GM23338 (cell line): ENCODE data around the gene CASP7. TPM values are rescaled to one million over a fixed set of nuclear protein-coding genes. Genes with fewer than 3 reads are reported as not detected.

Experiments
- ATAC-seq: fragments of 200-7000 bp; cut with Tn5 transposase; 3 replicates; pipeline ENCODE4 v1.9.1; 2020
- DNase-seq: peaks from one replicate; pipeline ENCODE4 v3.0.0-alpha.2; 2015; ENCODE audit warnings: low spot score
- H2AFZ ChIP-seq: fragments of 200-600 bp; sonication (generic); 2 replicates; pipeline ENCODE4 v1.8.0; 2016; ENCODE audit warnings: antibody characterized with exemption, mild to moderate bottlenecking, moderate library complexity
- H3F3A ChIP-seq: fragments of 200-600 bp; sonication (generic); replicated peaks from 2 replicates; pipeline ENCODE4 v1.8.0; 2017; ENCODE audit warnings: antibody characterized with exemption, mixed run types, low read depth
- H3K27ac ChIP-seq: fragments of 200-600 bp; sonication (generic); 2 replicates; pipeline ENCODE4 v1.6.1; 2016; ENCODE audit warnings: low read depth
- H3K27me3 ChIP-seq: fragments of 200-600 bp; sonication (generic); 2 replicates; pipeline ENCODE4 v1.8.0; 2016; ENCODE audit warnings: mild to moderate bottlenecking, mixed run types, moderate library complexity; ENCODE audit not compliant: insufficient read depth
- H3K36me3 ChIP-seq: fragments of 200-600 bp; sonication (generic); 2 replicates; pipeline ENCODE4 v1.8.0; 2016; ENCODE audit warnings: mild to moderate bottlenecking; ENCODE audit not compliant: insufficient read depth
- H3K4me1 ChIP-seq: fragments of 200-600 bp; sonication (generic); 2 replicates; pipeline ENCODE4 v1.8.0; 2016; ENCODE audit warnings: mild to moderate bottlenecking, moderate library complexity; ENCODE audit not compliant: insufficient read depth
- H3K4me2 ChIP-seq: fragments of 200-600 bp; sonication (generic); 2 replicates; pipeline ENCODE4 v1.7.1; 2017; ENCODE audit warnings: mixed run types
- H3K4me3 ChIP-seq: fragments of 200-600 bp; sonication (generic); 2 replicates; pipeline ENCODE4 v1.6.1; 2016; ENCODE audit warnings: mixed run types
- H3K79me2 ChIP-seq: fragments of 200-600 bp; sonication (generic); replicated peaks from 2 replicates; pipeline ENCODE4 v1.8.0; 2017; ENCODE audit warnings: mild to moderate bottlenecking; ENCODE audit not compliant: insufficient read depth
- H3K9me2 ChIP-seq: fragments of 200-600 bp; sonication (generic); 2 replicates; pipeline ENCODE4 v1.8.0; 2017; ENCODE audit not compliant: insufficient read depth
- H4K20me1 ChIP-seq: fragments of 200-600 bp; sonication (generic); replicated peaks from 2 replicates; pipeline ENCODE4 v1.8.0; 2017; ENCODE audit warnings: mild to moderate bottlenecking; ENCODE audit not compliant: insufficient read depth
- H3K27ac Mint-ChIP-seq: 2 replicates; pipeline ENCODE4 v1.8.0; 2020; ENCODE audit warnings: inconsistent platforms, mild to moderate bottlenecking, moderate library complexity, mixed read lengths
- H3K27me3 Mint-ChIP-seq: 3 replicates; pipeline ENCODE4 v1.8.0; 2022; ENCODE audit warnings: low read depth, mild to moderate bottlenecking, moderate library complexity, mixed read lengths, inconsistent platforms; ENCODE audit not compliant: insufficient read depth, poor library complexity
- H3K36me3 Mint-ChIP-seq: 3 replicates; pipeline ENCODE4 v1.8.0; 2021; ENCODE audit warnings: low read depth, mild to moderate bottlenecking, inconsistent platforms, moderate library complexity, mixed read lengths
- H3K4me1 Mint-ChIP-seq: 3 replicates; pipeline ENCODE4 v1.8.0; 2020; ENCODE audit warnings: mild to moderate bottlenecking, inconsistent platforms, mixed read lengths
- H3K4me3 Mint-ChIP-seq: 3 replicates; pipeline ENCODE4 v1.8.0; 2021; ENCODE audit warnings: moderate library complexity, mild to moderate bottlenecking, inconsistent platforms, mixed read lengths
- H3K9me3 Mint-ChIP-seq: 3 replicates; pipeline ENCODE4 v1.8.0; 2020; ENCODE audit warnings: moderate library complexity, mild to moderate bottlenecking, inconsistent platforms, mixed read lengths
- EZH2 ChIP-seq: fragments of 200-600 bp; sonication (generic); IDR thresholded peaks from one replicate; pipeline ENCODE4 v1.8.0; 2017; ENCODE audit warnings: antibody characterized with exemption, mild to moderate bottlenecking, low read depth; ENCODE audit not compliant: unreplicated experiment
- JUNB ChIP-seq: IDR thresholded peaks from one replicate; pipeline ENCODE4 v1.6.1; 2016; ENCODE audit warnings: antibody characterized with exemption; ENCODE audit not compliant: unreplicated experiment
- NANOG ChIP-seq: IDR thresholded peaks from 2 replicates; pipeline ENCODE4 v1.6.1; 2016; ENCODE audit warnings: antibody characterized with exemption, borderline replicate concordance
- POLR2AphosphoS5 ChIP-seq: IDR thresholded peaks from 2 replicates; pipeline ENCODE4 v1.6.1; 2016; ENCODE audit warnings: antibody characterized with exemption, low read depth
- STAT1 ChIP-seq: IDR thresholded peaks from one replicate; pipeline ENCODE4 v1.6.1; 2016; ENCODE audit warnings: antibody characterized with exemption; ENCODE audit not compliant: unreplicated experiment
- ZNF114 ChIP-seq: fragments of 250-450 bp; sonication (Bioruptor Pico); IDR thresholded peaks from 2 replicates; pipeline ENCODE4 v1.5.0; 2020; ENCODE audit warnings: mild to moderate bottlenecking, moderate library complexity
- polyA plus RNA-seq: library from polyadenylated mRNA; unstranded; fragments of >200 nt; fragmentation: Nextera tagmentation; extraction: Ambion mirVana; gene quantifications from 2 replicates; pipeline ENCODE4 v1.2.1, GENCODE V29; 2016
- total RNA-seq: library from RNA; depleted of rRNA; stranded (reverse); fragments of >200 nt; shearing (Covaris generic); gene quantifications from 2 replicates; pipeline ENCODE4 v1.2.3, GENCODE V29; 2014
- TF ChIP-seq, protein P1 (sequence below), 2 experiments: fragments of 200-600 bp in 1 of 2; sonication (generic) in 1 of 2; conservative IDR thresholded peaks; 2 replicates each; pipeline versions ENCODE4 v1.5.1 to v1.6.1; 2016 to 2017; ENCODE audit warnings: antibody characterized with exemption in 2 of 2, low read depth in 2 of 2, mild to moderate bottlenecking in 2 of 2, moderate library complexity in 1 of 2
- TF ChIP-seq, protein P2 (sequence below): fragments of 250-450 bp; sonication (Bioruptor Pico); IDR thresholded peaks from 2 replicates; pipeline ENCODE4 v1.5.0; 2020; ENCODE audit warnings: mild to moderate bottlenecking, moderate library complexity
- TF ChIP-seq, protein P3 (sequence below): IDR thresholded peaks from one replicate; pipeline ENCODE4 v1.6.1; 2018; ENCODE audit warnings: antibody characterized with exemption; ENCODE audit not compliant: unreplicated experiment
- TF ChIP-seq, protein P4 (sequence below): IDR thresholded peaks from 2 replicates; pipeline ENCODE4 v1.6.1; 2016; ENCODE audit warnings: antibody characterized with exemption

Gene CASP7
- total and polyA plus RNA-seq, 2 experiments from 2014 or later = 2.1 to 7.0 TPM

DNA sequence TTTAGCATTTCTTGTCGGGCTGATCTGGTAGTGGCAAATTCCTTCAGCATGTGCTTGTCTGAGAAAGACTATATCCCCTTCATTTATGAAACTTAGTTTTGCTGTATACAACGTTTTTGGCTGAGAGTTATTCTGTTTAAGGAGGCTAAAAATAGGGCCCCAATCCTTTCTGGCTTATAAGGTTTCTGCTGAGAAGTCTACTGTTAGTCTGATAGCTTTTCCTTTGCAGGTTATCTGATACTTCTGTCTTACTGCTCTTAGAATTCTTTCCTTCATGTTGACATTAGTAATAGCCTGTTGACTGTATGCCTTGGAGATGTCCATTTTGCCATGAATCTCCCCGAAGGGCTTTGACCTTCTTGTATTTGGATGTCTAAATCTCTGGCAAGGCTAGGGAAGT, 9.9 kb downstream of the CASP7 start:
- Histone ChIP-seq H3K4me1 (peaks cover 17% of the 10 kb centered on the region; the same call in 1 of the 2 replicates), H3K79me2 (peaks cover 19% of the 10 kb centered on the region; the same call in 1 of the 2 replicates)
- no peak for ATAC-seq

DNA sequence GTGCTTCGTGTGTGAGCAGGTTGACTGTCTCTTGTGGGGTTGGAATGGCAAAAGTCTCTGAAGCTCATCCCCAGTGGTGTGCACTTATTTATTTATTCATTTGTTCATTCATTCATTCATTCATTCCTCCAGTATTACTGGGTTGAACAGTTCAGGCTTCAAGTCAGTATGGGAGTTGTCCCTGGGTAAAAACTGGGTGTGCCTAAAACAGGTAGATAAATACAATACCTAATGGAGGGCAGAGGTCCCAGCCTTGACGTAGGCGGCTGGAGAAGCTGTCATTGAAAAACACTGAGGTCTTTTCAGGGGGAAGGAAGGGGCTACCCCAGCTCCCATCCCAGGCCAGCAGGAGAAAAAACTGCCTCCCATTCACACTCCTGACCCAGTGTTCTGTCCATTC, 11.0 kb downstream of the CASP7 start:
- no peaks in the 10 kb centered on the region for H3F3A ChIP-seq
- DNase-seq (no peak), ATAC-seq (no peak)
- Mint-ChIP-seq H3K36me3 (peaks cover 32% of the 10 kb centered on the region), H3K27me3 (no peaks in the 10 kb centered on the region), H3K4me1 (peaks cover 16% of the 10 kb centered on the region), H3K4me3 (no peak overlapping the region), H3K9me3 (peaks cover 20% of the 10 kb centered on the region), H3K27ac (no peak overlapping the region)
- H3K4me1 ChIP-seq = peaks cover 17% of the 10 kb centered on the region; the same call in 1 of the 2 replicates
- H3K27ac ChIP-seq = no peak overlapping the region
- 0 out of 2 replicates have a peak, but pooled peaks cover 3% of the 10 kb centered on the region for H3K9me2 ChIP-seq
- no peak overlapping the region for H3K4me3 ChIP-seq
- H3K79me2 ChIP-seq = peaks cover 12% of the 10 kb centered on the region; the same call in 1 of the 2 replicates
- no peaks in the 10 kb centered on the region for H3K36me3 ChIP-seq
- H3K27me3 ChIP-seq = no peaks in the 10 kb centered on the region
- H4K20me1 ChIP-seq = no peaks in the 10 kb centered on the region; the same call in 1 of the 2 replicates
- no peak overlapping the region for H3K4me2 ChIP-seq
- H2AFZ ChIP-seq = no peak overlapping the region
- TF ChIP-seq, protein P1, sequence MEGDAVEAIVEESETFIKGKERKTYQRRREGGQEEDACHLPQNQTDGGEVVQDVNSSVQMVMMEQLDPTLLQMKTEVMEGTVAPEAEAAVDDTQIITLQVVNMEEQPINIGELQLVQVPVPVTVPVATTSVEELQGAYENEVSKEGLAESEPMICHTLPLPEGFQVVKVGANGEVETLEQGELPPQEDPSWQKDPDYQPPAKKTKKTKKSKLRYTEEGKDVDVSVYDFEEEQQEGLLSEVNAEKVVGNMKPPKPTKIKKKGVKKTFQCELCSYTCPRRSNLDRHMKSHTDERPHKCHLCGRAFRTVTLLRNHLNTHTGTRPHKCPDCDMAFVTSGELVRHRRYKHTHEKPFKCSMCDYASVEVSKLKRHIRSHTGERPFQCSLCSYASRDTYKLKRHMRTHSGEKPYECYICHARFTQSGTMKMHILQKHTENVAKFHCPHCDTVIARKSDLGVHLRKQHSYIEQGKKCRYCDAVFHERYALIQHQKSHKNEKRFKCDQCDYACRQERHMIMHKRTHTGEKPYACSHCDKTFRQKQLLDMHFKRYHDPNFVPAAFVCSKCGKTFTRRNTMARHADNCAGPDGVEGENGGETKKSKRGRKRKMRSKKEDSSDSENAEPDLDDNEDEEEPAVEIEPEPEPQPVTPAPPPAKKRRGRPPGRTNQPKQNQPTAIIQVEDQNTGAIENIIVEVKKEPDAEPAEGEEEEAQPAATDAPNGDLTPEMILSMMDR (conservative IDR thresholded peaks at IDR 0.05; ENCODE audit: low read depth in 2 of 2) = no peak
- TF ChIP-seq JUNB (no peak), STAT1 (no peak), EZH2 (no peak), ZNF114 (no peak), POLR2AphosphoS5 (no peak)
- TF ChIP-seq, protein P2, sequence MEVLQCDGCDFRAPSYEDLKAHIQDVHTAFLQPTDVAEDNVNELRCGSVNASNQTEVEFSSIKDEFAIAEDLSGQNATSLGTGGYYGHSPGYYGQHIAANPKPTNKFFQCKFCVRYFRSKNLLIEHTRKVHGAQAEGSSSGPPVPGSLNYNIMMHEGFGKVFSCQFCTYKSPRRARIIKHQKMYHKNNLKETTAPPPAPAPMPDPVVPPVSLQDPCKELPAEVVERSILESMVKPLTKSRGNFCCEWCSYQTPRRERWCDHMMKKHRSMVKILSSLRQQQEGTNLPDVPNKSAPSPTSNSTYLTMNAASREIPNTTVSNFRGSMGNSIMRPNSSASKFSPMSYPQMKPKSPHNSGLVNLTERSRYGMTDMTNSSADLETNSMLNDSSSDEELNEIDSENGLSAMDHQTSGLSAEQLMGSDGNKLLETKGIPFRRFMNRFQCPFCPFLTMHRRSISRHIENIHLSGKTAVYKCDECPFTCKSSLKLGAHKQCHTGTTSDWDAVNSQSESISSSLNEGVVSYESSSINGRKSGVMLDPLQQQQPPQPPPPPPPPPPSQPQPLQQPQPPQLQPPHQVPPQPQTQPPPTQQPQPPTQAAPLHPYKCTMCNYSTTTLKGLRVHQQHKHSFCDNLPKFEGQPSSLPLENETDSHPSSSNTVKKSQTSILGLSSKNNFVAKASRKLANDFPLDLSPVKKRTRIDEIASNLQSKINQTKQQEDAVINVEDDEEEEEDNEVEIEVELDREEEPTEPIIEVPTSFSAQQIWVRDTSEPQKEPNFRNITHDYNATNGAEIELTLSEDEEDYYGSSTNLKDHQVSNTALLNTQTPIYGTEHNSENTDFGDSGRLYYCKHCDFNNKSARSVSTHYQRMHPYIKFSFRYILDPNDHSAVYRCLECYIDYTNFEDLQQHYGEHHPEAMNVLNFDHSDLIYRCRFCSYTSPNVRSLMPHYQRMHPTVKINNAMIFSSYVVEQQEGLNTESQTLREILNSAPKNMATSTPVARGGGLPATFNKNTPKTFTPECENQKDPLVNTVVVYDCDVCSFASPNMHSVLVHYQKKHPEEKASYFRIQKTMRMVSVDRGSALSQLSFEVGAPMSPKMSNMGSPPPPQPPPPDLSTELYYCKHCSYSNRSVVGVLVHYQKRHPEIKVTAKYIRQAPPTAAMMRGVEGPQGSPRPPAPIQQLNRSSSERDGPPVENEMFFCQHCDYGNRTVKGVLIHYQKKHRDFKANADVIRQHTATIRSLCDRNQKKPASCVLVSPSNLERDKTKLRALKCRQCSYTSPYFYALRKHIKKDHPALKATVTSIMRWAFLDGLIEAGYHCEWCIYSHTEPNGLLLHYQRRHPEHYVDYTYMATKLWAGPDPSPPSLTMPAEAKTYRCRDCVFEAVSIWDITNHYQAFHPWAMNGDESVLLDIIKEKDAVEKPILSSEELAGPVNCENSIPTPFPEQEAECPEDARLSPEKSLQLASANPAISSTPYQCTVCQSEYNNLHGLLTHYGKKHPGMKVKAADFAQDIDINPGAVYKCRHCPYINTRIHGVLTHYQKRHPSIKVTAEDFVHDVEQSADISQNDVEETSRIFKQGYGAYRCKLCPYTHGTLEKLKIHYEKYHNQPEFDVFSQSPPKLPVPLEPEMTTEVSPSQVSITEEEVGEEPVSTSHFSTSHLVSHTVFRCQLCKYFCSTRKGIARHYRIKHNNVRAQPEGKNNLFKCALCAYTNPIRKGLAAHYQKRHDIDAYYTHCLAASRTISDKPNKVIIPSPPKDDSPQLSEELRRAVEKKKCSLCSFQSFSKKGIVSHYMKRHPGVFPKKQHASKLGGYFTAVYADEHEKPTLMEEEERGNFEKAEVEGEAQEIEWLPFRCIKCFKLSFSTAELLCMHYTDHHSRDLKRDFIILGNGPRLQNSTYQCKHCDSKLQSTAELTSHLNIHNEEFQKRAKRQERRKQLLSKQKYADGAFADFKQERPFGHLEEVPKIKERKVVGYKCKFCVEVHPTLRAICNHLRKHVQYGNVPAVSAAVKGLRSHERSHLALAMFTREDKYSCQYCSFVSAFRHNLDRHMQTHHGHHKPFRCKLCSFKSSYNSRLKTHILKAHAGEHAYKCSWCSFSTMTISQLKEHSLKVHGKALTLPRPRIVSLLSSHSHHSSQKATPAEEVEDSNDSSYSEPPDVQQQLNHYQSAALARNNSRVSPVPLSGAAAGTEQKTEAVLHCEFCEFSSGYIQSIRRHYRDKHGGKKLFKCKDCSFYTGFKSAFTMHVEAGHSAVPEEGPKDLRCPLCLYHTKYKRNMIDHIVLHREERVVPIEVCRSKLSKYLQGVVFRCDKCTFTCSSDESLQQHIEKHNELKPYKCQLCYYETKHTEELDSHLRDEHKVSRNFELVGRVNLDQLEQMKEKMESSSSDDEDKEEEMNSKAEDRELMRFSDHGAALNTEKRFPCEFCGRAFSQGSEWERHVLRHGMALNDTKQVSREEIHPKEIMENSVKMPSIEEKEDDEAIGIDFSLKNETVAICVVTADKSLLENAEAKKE (CRISPR knock-in tag) = no peak
- TF ChIP-seq, protein P3, sequence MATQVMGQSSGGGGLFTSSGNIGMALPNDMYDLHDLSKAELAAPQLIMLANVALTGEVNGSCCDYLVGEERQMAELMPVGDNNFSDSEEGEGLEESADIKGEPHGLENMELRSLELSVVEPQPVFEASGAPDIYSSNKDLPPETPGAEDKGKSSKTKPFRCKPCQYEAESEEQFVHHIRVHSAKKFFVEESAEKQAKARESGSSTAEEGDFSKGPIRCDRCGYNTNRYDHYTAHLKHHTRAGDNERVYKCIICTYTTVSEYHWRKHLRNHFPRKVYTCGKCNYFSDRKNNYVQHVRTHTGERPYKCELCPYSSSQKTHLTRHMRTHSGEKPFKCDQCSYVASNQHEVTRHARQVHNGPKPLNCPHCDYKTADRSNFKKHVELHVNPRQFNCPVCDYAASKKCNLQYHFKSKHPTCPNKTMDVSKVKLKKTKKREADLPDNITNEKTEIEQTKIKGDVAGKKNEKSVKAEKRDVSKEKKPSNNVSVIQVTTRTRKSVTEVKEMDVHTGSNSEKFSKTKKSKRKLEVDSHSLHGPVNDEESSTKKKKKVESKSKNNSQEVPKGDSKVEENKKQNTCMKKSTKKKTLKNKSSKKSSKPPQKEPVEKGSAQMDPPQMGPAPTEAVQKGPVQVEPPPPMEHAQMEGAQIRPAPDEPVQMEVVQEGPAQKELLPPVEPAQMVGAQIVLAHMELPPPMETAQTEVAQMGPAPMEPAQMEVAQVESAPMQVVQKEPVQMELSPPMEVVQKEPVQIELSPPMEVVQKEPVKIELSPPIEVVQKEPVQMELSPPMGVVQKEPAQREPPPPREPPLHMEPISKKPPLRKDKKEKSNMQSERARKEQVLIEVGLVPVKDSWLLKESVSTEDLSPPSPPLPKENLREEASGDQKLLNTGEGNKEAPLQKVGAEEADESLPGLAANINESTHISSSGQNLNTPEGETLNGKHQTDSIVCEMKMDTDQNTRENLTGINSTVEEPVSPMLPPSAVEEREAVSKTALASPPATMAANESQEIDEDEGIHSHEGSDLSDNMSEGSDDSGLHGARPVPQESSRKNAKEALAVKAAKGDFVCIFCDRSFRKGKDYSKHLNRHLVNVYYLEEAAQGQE = no peak
- TF ChIP-seq, protein P4, sequence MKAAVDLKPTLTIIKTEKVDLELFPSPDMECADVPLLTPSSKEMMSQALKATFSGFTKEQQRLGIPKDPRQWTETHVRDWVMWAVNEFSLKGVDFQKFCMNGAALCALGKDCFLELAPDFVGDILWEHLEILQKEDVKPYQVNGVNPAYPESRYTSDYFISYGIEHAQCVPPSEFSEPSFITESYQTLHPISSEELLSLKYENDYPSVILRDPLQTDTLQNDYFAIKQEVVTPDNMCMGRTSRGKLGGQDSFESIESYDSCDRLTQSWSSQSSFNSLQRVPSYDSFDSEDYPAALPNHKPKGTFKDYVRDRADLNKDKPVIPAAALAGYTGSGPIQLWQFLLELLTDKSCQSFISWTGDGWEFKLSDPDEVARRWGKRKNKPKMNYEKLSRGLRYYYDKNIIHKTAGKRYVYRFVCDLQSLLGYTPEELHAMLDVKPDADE = no peak

More for the DNA sequence above, 9.9 kb downstream of the CASP7 start:
- H3K27ac Mint-ChIP-seq = no peak overlapping the region
- H3K27ac ChIP-seq = no peak overlapping the region
- H3K27me3 ChIP-seq = no peaks in the 10 kb centered on the region
- H3K27me3 Mint-ChIP-seq = peaks cover 2% of the 10 kb centered on the region
- H3K4me3 ChIP-seq = no peak overlapping the region
- H4K20me1 ChIP-seq = no peaks in the 10 kb centered on the region; the same call in 1 of the 2 replicates
- no peaks in the 10 kb centered on the region for H3K36me3 ChIP-seq
- H3F3A ChIP-seq = no peaks in the 10 kb centered on the region
- H3K9me3 Mint-ChIP-seq = peaks cover 20% of the 10 kb centered on the region
- H3K4me2 ChIP-seq = peak overlapping the region; percentile 35
- no peak overlapping the region for H3K4me3 Mint-ChIP-seq
- 0 out of 2 replicates have a peak, but pooled peaks cover 3% of the 10 kb centered on the region for H3K9me2 ChIP-seq
- H3K4me1 Mint-ChIP-seq = peaks cover 16% of the 10 kb centered on the region
- DNase-seq = no peak
- TF ChIP-seq NANOG = no peak
- H2AFZ ChIP-seq = no peak overlapping the region
- peaks cover 36% of the 10 kb centered on the region for H3K36me3 Mint-ChIP-seq
